ENCODE data around the gene WIPF2.
"Not testable (repeated sequence)": the region's sequence is repeated elsewhere in the genome, so short reads cannot be mapped to it uniquely, and the experiment has no call there.

The WIPF2 gene

GRCh38 chr17:40192961-40193360 lies 26.1 kb upstream of the WIPF2 start:
- no peak for DNase-seq

DNA sequence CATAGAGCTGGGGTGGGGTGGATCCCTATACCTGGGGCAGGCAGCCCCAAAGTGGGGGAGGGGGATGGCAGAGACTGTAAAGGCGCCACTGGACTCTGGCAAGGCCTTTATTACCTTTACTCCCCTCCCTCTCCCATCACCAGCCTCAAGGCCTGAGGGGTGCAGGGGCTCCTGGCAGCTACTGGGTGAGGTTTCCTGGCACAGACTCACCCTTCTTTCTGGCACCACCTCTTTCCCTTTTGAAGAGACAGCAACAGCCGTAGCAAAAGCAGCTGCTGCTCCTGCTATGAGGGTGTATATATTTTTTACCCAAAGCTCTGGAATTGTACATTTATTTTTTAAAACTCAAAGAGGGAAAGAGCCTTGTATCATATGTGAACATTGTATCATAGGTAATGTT lies 24.3 kb upstream of the WIPF2 start:
- DNase-seq: no peak

GRCh38 chr17:40197550-40197949 lies 21.6 kb upstream of the WIPF2 start:
- DNase-seq: no peak

- not testable (repeated sequence) for DNase-seq
Observed at GRCh38 chr17:40197965-40198456, 21.1 kb upstream of the WIPF2 start.

- DNase-seq: no peak
Observed at GRCh38 chr17:40198576-40198975, 20.5 kb upstream of the WIPF2 start.

DNA sequence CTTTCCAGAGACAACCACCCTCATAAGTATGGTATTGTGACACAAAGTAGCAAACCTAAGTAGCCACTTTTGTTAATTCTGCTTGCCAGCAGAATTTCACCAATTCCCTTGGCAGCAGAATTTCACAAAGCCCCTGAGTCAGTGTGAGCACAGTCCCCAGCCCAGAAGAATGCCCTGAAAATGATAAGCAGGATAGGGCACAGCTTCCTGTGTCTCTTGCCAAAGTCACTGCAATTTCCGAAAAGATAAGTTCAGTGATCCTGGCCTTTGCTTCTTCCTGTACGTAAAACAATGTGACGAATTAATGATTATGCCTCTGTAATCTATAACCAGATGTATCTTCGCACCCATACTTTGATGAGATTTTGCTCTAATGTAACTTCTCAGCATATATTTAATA lies 16.0 kb upstream of the WIPF2 start:
- no peak for DNase-seq

GRCh38 chr17:40206193-40206592 lies 12.9 kb upstream of the WIPF2 start:
- DNase-seq: not testable (repeated sequence)

DNA sequence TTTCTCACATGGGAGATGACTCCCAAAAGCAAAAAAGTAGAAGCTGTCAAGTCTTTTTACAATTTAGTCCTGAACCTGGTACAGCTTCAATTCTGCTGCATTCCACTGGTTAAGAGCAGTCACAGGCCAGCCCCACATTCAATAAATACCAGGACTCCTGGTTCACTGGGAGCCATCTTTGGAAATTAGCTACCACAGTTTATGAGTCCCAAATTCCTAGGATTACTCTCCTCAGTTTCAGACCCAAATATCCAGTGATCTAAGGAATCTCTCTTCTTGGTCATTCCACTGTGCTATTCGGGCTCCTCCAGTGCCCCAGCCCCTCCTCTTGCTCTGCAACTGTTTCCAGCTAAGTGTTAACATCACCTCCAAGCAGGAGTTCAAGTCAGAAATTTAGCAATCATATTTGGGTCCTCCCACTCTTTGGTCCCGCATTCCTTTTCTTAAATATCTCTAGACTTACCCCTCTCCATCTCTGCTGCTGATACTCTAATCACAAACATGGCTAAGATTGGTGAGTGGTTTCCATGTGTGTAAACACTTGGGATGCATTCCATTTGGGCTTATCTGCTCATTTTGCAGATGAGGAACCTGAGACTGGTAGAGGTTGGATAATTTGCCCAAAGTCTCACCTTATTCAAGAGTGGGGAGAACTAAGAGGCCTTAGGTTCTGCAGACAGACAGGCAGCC lies 9.6 kb upstream of the WIPF2 start:
- no peak for DNase-seq

GRCh38 chr17:40213914-40214313 lies 5.2 kb upstream of the WIPF2 start:
- not testable (repeated sequence) for DNase-seq

DNA sequence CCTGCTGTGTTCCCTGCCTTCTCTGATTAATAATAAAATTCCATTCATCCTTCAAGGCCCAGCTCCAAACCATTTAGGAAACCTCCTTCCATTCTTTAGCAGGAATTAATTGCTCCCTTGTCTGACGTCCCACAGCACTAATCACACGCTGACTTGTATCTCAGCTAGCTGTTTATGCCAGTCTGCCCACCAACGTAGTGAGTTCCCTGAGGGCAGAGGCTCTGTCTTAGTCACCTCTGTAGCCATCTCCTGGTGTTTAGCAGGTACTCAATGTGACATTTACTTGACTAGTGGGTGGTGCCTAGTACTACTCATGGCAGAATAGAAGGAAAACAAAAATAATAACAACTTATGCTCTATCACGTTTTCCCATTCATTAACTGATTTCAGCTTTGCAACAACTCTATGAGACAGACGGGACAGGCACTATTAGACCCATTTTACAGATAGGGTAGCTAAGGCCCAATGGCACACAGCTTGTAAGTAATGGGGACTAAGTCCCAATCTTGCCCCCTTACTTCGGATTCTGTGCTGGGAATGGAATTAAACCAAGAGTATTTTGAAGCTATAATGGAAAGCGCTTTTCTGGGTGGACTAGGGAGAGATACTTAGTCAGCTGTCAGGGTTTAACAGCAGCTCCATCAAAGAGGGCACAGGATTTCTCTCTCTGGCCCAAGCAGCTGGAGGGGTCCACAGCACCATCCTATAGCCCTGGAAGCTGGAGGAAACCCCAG lies 931 bp upstream of the WIPF2 start:
- no peak for DNase-seq

GRCh38 chr17:40219594-40220338 lies 662 bp downstream of the WIPF2 start:
- peak; percentile 88 for DNase-seq

- no peak for DNase-seq
Observed at GRCh38 chr17:40224718-40225550, 5.8 kb downstream of the WIPF2 start.

DNA sequence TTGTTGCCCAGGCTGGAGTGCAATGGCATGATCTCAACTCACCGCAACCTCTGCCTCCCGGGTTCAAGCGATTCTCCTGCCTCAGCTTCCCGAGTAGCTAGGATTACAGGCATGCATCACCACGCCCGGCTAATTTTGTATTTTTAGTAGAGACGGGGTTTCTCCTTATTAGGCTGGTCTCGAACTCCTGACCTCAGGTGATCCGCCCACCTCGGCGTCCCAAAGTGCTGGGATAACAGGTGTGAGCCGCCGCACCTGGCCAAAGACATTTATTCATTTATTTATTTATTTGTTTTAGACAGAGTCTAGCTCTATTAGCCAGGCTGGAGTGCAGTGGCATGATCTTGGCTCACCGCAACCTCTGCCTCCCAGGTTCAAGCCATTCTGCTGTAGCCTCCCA lies 10.0 kb downstream of the WIPF2 start:
- DNase-seq: not testable (repeated sequence)

GRCh38 chr17:40230670-40231069 lies 11.6 kb downstream of the WIPF2 start:
- DNase-seq: no peak

DNA sequence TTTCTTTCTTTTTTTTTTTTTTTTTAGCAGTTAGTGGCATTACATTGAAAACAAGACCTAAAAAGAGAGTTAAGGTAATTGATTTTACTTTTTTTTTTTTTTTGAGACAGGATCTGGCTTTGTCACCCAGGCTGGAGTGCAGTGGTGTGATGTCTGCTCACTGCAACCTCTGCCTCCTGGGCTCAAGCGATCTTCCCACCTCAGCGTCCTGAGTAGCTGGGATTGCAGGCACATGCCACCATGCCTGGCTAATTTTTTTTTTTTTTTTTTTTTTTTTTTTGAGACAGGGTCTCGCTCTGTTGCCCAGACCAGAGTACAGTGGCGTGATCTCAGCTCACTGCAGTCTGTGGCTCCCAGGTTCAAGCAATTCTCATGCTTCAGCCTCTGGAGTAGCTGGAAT lies 12.8 kb downstream of the WIPF2 start:
- not testable (repeated sequence) for DNase-seq

GRCh38 chr17:40241252-40241834 lies 22.2 kb downstream of the WIPF2 start:
- DNase-seq: no peak

DNA sequence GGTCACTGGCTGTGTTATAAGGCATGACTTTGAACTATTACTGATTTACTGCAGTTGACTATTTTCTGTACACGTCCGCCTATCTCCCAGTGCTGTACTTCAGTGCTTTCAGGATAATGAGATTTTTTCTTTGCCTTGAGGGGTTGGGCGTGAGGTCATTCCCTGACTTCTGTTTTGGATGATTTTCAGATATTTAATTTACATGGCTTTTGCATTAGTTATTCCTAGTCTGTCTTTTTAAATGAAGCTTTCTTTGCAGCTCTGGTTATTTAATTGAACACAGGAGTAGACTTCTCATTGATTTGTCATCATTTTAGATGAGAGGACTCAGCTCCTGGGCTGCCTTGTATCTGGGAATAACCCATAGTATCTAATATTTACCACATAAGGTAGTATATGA lies 23.7 kb downstream of the WIPF2 start:
- no peak for DNase-seq

- DNase-seq: no peak
Observed at GRCh38 chr17:40243761-40244160, 24.7 kb downstream of the WIPF2 start.

DNA sequence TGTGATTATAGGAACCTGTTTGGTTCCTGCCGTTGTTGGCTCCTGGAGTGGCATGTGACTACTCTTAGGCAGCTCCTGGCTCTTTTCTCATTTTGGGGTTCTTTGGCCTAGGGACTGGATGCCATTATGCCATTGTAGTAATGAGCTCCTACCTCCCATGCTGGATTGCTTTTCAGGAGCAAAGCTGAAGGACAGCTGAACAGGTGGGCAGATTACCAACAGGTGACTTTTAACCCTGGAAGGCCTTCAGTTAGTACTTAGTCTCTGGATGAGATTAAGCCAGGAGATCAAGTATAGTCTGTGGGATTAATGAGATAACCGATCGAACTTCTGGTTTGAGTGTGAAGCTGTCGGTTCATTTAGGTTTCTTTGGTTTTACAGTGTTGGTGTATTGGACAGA lies 25.2 kb downstream of the WIPF2 start:
- no peak for DNase-seq

GRCh38 chr17:40247926-40248495 lies 28.9 kb downstream of the WIPF2 start:
- no peak for DNase-seq

- no peak for DNase-seq
Observed at GRCh38 chr17:40248507-40248906, 29.4 kb downstream of the WIPF2 start.

- peak; percentile 30 for DNase-seq
Observed at GRCh38 chr17:40251576-40251975, 32.5 kb downstream of the WIPF2 start.
